Measurements from ENCODE around the gene ZBTB9.

DNA sequence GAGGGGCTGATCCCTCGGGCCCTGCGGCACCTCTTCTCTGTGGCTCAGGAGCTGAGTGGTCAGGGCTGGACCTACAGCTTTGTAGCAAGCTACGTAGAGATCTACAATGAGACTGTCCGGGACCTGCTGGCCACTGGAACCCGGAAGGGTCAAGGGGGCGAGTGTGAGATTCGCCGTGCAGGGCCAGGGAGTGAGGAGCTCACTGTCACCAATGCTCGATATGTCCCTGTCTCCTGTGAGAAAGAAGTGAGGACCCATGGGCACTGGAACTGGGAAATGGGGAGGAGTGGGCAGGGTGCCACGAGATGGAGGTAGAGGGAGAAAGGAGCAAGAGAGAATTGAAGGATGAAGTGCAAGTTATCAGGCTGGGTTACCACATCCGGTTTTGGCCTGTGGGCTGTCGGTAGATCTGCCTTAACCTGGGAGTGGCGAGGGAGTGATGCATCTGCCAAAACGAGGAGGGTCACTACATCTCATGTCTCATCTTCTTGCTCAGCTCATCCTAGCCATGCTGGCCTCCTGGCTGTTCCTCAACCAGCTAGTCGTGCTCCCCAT is 48.9 kb upstream of the ZBTB9 start:
- TF ChIP-seq POLR2A (IDR thresholded peaks at IDR 0.05; ENCODE audit: low read length) (no peak), GATA1 (IDR thresholded peaks at IDR 0.05; ENCODE audit: low read depth, low read length) (no peak)
